ENCODE results near the gene GRIK2.
"Not testable (repeated sequence)": the region's sequence is repeated elsewhere in the genome, so short reads cannot be mapped to it uniquely, and the experiment has no call there.

The GRIK2 gene

DNA sequence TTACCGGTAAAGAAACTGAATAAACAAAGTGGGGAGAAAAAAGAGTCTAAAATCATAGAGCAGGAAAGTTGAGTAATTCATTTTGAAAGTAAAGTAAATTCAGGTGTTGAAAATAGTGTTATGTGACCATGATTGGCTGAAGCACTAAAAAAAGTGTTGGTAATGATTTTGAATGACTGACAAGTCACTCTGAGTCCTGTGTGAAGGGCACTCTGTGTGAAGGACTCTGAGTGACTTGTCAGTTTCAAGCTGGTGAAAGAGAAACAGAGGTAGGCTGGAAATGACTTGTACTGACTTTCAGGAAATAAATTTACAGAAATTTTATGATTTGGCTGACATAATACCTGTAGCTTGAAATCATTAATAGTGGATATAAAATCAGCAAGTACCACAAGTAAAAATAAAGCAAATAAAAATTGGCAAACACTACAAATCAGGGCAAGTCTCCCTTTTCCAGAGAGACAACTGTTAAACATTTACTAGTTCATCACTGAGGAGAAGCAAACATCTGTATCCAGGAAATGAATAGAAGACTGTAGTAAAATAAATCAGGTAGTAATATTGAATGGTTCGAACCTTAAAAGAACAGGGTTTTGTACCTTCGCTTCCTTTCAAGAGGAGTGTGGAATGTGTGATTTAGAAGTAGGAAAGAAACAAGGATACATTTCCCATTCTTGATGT lies 630.6 kb downstream of the GRIK2 start:
- no peak for DNase-seq (ENCODE audit: low spot score)

DNA sequence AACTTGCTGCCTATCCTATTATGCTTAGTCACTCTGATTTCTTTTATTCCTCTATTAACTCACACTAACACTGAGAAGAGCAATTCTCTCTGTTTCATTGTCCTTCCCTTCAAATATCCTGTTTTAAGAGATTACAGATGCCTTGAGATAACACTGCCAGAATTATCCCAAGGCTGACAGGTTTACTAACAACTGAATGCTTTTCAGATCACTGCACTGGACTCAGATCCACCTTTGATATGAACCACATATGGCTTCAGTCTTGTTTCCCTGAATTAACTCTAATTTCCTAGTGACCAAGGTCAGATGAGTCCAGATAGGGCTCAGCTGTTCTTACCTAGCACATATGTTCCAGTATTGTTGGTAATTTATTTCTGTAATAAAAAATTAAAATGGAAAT lies 633.1 kb downstream of the GRIK2 start:
- DNase-seq (ENCODE audit: low spot score) = no peak

DNA sequence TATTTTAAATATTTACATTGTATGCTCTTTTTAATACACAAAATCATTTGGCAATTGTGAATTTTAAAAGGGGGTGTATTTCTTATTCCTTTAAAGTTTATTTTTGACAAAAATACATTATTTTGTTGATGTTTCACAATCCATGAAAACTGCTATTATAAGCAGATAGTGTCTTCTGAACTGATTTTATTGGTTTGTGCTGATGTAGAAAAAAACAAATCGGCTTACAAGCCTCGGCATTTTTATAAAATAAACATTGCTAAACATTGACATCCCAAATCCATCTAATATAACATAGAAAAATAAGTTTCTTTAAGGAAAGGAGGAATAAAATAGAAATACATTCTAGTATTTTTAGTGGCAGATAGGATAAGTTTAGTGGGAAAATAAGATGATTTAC lies 634.7 kb downstream of the GRIK2 start:
- no peak for DNase-seq (ENCODE audit: low spot score)

GRCh38 chr6:102038964-102039363 lies 645.5 kb downstream of the GRIK2 start:
- DNase-seq (ENCODE audit: low spot score) = no peak

GRCh38 chr6:102039441-102039840 lies 645.9 kb downstream of the GRIK2 start:
- DNase-seq (ENCODE audit: low spot score) = no peak

DNA sequence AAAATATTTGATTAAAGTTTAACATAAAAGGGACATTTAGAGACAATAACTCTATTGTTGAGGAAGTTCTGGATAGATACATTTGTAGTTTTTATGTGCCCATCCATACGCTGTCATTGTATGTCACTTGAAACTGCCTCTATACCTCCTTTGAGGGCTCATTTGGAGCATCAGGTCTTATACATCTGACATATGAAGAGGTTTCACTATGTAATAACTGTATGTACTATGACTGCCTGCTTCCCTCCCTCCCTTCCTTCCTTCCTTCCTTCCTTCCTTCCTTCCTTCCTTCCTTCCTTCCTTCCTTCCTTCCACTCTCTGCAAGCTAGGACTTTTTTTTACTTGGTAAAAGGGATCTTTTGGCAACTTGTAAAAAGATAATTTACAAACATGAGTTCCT lies 657.5 kb downstream of the GRIK2 start:
- DNase-seq (ENCODE audit: low spot score) = no peak

- no peak for DNase-seq (ENCODE audit: low spot score)
Observed at GRCh38 chr6:102051720-102052119, 658.2 kb downstream of the GRIK2 start.

DNA sequence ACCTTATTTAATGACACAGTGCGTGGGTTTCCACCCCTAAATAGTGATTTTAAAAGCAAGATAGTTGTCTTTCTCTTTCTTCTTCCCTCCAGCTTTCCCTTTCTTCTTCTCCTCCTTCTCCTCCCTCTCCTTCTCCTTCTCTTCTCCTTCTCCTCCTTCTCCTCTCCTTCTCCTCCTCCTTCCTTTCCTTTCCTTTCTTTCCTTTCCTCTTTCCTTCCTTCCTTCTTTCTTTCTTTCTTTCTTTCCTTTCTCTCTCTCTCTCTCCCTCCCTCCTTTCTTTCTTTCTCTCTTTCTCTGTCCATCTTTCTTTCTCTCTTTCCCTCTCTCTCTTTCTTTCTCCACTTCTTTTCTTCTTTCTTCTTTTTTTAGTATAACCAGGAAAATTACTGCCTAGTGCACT lies 670.6 kb downstream of the GRIK2 start:
- DNase-seq (ENCODE audit: low spot score) = no peak

DNA sequence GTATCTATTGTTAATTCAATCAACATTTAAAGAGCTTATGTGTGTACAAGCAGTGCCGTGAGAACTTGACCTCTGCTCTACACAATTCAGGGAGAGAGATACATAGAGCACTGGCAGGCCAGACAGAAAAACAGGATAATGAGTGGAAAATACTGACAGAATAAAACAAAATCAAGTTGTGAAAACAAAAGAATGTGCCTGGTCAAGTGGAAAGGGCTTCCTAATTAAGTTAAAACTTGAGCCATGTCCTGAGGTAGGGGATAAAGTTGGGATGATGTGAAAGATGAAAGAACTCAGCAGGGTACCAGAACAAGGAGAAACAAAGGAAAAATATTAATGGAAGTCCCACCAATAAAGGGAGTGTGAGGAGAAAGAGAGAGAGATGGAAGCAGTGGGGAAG lies 672.8 kb downstream of the GRIK2 start:
- DNase-seq (ENCODE audit: low spot score) = no peak

DNA sequence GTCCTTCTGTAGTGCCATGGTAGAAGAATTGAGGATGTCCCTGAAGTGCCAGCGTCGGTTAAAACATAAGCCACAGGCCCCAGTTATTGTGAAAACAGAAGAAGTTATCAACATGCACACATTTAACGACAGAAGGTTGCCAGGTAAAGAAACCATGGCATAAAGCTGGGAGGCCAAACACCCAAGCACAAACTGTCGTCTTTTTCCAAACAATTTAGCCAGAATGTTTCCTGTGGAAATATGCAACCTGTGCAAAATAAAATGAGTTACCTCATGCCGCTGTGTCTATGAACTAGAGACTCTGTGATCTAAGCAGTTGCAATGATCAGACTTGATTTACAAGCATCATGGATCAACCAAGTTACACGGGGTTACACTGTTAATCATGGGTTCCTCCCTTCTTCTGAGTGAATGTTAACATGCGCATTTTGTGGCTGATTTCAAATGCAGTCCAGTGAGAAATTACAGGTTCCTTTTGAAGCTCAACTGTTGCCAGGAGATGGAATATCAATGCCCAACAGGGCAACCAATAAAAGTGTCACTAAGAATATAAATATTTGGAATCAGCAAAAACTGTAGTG lies 674.9 kb downstream of the GRIK2 start:
- DNase-seq (ENCODE audit: low spot score) = no peak

DNA sequence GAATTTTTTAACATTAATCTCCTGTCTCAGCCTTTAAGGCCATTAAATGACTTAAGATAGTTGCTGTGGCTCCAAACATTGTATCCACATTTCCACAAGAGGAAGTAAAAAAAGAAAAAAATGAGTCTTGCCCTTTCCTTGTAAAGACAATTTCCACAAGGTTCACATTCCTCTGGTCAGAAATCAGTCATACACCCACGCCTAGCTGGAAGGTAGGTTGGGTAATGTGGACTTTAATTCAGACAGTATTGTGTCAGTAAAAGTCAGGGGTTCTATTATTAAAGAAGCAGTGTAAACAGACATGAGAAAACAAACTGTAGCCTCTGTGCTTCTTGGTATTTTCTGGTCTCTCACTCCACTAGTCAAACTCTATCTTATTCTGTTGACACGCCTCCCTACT lies 682.0 kb downstream of the GRIK2 start:
- no peak for DNase-seq (ENCODE audit: low spot score)

DNA sequence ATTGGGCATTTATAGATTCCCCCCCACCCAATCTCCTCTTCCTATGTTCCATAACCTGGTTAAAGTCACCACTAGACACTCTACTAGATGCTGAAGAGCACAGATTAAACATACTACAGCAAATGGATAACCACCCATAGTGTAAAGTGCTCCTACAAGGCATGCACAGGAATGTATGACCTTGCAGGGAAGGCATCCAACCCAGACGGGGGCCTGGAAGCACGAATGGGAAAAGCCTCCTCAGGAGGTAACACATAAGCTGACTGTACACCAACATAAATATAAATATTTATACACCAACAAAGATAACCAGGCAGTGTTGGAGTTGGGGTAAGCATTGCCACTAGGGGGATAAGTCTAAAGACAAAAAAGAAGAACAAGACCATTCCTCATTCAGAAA lies 691.7 kb downstream of the GRIK2 start:
- no peak for DNase-seq (ENCODE audit: low spot score)

DNA sequence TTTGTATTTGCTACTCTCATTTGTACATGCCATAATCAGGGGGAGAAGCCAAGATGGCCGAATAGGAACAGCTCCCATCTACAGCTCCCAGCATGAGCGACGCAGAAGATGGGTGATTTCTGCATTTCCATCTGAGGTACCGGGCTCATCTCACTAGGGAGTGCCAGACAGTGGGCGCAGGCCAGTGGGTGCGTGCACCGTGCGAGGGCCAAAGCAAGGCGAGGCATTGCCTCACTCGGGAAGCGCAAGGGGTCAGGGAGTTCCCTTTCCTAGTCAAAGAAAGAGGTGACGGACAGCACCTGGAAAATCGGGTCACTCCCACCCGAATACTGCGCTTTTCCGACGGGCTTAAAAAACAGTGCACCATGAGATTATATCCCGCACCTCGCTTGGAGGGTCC lies 694.7 kb downstream of the GRIK2 start:
- not testable (repeated sequence) for DNase-seq (ENCODE audit: low spot score)

- DNase-seq (ENCODE audit: low spot score) = no peak
Observed at GRCh38 chr6:102114402-102114801, 720.9 kb downstream of the GRIK2 start.

DNA sequence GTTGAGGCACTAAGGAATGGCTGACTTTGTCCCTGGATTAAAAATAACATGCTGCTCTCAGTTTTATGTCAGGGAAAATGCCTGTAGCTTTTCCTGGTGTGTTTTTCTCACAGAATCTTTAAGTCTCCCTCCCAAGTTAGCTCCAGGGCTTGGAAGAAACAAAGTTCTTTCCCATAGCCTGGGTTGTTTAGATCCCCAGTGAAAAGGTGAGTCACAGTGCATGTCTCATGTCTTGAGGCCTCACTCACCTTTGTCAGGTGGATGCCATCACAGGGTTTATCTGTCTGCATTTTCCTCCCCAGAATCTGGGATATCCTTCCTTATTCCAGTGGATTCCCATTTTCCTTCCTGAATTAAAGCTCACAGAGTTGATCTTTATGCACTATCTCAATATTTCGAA lies 722.4 kb downstream of the GRIK2 start:
- no peak for DNase-seq (ENCODE audit: low spot score)

- no peak for DNase-seq (ENCODE audit: low spot score)
Observed at GRCh38 chr6:102118034-102118433, 724.5 kb downstream of the GRIK2 start.

All from putamen (tissue), 1 donor.